NCI-H1930 (cell line): ENCODE measurements around the gene LRRC28.

Experiments
- DNase-seq, 2 experiments: peaks; one replicate each; lab custom pipeline; 2025; lab: John Stamatoyannopoulos, UW

Gene LRRC28

GRCh38 chr15:99249270-99249841 is 1.9 kb upstream of the LRRC28 start, which contains the start of gene TTC23:
TSS of gene TTC23 (minus strand) at chr15:99249581. CDS start at chr15:99228712, 20,869 bp downstream.
- no peak for DNase-seq

DNA sequence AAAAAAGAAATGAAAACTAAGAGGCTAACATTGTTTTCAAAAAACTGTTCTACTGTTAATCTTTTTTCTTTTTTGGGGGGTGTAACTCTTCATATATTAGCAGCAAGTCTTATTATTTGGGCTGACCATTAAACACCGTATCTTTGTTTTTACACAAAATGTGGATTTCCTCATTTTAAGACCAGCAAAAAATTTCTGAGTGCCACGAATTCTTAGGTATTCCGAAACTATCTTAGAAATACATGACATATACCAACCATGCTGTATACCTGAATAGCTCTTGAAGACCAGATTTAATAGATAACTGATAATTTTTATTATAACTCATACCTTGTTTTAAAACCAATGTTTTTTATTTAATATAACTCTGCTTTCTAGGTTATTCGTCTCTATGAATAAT is 1.3 kb upstream of the LRRC28 start:
- DNase-seq = no peak

GRCh38 chr15:99250494-99250856 is 806 bp upstream of the LRRC28 start:
- DNase-seq = no peak

GRCh38 chr15:99252326-99252725 is 1.0 kb downstream of the LRRC28 start:
- no peak for DNase-seq

DNA sequence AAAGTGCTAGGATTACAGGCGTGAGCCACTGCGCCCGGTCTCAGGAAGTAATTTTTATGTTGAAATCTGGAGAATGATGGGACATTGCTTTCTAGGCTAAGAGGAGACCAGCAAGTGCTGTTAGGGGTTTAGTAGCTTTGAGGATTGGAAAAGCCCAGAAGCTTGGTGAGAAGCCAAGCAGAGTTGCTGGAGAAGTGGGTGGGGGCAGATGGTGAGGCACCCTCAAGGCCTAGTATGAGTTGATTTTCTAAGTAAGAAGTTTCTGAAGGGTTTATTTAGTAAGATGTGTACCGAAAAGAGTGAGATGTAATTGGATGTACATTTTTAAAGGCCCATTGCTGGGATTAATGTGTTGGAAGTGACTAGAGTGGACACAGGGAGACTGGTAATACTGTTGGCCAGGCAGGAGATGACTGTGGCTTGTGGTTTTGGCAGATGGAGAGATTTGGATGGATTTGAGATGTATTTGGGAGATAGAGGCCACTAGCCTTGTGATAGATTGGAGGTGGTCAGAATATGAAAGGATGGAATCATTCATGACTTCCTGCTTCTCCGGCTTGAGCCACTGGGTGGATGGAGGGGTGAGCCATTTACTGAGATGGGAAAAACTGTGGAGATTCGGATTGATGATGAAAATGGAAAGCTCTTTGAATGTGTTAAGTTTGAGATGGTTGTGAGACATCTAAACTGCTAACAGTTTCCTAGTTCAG is 2.3 kb downstream of the LRRC28 start:
- no peak for DNase-seq

DNA sequence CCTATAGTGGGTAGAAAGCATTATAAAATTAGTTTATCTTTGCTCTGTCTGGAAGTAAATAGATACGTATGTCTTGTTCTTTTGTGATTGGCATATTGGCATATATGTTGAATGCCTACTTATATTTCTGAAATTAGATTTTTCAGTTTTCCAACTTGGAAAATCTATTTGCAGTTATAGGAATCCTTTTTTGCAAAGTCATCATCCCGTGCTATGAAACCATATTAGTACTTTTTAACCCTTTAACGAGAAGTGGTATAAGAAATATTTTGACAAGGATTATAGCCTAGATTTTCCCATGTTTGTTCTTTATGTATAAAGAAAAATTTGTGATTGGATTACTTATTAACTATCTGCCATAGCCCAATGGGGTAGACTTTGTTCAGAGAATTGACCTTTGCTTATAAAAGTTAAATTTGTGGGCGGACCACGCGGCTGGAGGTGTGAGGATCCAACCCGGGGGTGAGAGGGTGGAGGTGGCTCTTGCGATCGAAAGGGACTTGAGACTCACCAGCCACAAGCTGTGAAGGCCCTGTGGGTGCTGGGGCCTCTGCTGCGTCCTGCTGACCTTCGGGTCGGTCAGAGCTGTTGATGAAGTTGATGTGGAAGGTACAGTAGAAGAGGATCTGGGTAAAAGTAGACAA is 5.9 kb downstream of the LRRC28 start:
- no peak for DNase-seq

GRCh38 chr15:99264125-99264524 is 12.8 kb downstream of the LRRC28 start:
- no peak for DNase-seq

- no peak for DNase-seq
Observed at GRCh38 chr15:99265541-99266070, 14.3 kb downstream of the LRRC28 start.

DNA sequence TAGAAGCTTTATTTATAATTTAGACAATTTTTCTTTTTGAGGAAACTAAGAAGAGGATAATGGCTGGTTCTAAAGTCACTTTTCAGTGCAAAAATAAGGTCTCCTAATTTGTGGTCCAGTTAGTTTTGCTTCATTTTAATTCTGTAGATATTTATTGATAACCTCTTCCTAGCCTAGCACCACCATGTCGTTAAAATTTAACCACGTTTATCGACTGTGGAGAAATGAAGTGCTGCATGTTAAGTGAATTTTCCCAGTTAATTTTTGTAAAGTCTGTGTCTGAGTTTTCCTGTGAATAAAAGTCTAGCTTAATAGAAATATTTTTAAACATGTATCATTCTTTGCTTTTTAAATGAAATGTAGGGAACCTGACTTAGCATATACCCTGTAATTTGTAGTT is 16.7 kb downstream of the LRRC28 start:
- no peak for DNase-seq

DNA sequence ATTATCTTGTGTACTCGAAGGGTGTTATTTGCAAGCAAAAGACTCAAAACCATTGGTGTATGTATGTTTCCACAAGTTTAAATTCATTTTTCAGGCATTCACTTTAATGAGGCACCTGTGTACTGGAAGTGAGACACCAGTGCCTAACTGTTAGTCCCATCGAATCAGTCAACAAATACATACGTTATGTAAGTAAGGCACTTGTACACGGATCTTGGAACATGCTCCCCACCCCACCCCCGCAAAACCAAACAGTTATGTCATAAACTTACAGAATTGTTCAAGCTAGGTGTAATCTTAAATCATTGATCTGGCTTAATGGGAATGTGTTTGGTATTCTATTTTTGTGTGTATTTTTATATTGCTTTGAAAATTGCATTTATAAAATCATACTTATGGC is 17.1 kb downstream of the LRRC28 start:
- no peak for DNase-seq

GRCh38 chr15:99273801-99274200 is 22.5 kb downstream of the LRRC28 start:
- DNase-seq = no peak

- DNase-seq = no peak
Observed at GRCh38 chr15:99275061-99275460, 23.8 kb downstream of the LRRC28 start.

GRCh38 chr15:99275525-99276128 is 24.3 kb downstream of the LRRC28 start:
- no peak for DNase-seq

DNA sequence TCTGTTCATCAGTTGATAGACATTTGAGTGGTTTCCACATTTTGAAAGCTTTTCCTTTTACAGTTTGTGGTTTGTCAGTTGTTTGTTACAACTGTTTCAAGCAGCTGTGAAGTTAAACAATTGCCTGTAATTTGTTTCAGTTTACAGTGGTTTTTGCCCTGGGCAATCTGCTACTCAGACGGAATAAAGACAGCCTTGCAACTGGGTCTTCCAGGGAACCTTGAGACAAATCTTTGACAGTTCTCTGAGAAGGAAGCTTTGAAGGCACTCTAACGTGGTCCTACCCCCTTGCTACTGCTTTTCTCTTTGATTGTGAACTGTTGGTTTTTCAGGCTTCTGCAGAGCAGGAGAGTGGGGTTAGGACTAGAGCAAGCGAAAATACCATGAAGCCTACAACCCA is 28.0 kb downstream of the LRRC28 start:
- DNase-seq = no peak

GRCh38 chr15:99279827-99280226 is 28.5 kb downstream of the LRRC28 start:
- no peak for DNase-seq

DNA sequence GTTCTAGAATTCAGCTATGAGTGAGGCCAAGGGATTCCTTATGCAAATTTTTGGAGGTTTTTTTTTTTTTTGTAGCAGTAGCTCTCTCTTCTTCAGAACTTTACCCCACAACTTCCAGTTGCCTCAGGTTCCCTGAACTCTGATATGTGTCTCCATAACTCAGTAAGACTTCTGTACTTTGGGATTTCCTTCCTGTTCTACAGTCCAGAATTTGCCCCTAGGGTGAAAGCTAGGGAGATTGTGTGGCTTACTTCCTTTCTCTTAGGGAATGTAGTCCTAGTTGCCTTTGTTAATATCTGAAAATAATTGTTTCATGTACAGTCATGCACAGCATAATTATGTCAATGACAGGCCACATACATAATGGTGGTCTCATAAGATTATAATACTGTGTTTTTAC is 30.8 kb downstream of the LRRC28 start:
- DNase-seq = no peak

GRCh38 chr15:99282586-99282985 is 31.3 kb downstream of the LRRC28 start:
- no peak for DNase-seq

GRCh38 chr15:99283717-99284116 is 32.4 kb downstream of the LRRC28 start:
- DNase-seq = no peak

DNA sequence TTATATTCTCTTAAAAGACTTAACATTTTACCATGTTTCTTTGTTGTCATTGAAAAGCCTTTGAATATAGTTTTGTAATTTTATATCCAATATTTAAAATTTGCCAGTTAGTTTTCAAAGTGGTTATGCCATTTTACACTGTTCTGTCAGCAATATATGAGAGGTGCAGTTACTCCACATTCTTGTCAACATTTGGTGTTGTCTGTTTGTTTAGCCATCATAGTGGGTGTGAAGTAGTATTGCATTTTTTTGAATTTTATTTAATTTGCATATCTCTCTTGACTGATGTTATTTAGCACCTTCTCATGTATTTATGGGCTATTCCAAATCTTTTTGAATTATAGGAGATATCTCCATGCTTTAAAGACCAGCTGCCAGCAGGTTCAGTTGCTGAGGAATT is 40.4 kb downstream of the LRRC28 start:
- DNase-seq = no peak

DNA sequence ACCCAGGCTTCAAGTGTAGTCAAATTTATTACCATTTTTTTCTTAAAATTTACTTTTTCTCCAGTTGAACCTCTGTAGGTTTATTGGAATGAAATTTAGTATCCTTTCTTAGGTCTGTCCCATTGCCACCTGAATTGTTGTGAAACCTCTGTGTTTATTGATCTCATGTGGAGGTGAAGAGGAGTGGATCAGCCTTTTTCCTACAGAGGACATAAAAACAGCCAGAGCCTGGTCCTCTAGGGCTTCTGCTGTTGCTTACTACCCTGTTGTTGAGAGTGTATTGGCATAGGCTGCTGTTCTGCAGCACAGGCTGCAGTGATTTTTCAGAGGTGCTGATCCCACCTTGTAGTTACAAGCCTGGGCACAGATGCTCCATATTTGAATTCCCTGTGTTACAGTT is 44.6 kb downstream of the LRRC28 start:
- DNase-seq = no peak

DNA sequence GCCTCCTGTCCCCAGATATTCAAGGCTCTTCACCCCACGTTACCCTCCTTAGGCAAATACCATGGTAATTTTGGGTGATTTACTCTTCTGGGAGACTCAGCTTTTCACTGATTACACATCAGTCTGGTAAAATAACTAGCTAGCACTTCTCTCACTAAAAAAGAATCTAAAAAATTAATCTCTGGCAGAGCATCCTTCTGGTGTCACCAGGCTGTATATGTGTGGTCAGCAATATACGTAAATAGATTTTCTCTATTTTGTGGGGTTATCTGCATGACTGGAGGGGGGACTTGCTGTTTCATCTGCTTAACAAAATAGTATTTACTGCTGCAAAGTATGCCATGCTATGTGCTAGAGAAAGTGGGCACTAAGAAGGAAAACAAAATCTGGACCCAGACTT is 45.1 kb downstream of the LRRC28 start:
- DNase-seq = no peak

DNA sequence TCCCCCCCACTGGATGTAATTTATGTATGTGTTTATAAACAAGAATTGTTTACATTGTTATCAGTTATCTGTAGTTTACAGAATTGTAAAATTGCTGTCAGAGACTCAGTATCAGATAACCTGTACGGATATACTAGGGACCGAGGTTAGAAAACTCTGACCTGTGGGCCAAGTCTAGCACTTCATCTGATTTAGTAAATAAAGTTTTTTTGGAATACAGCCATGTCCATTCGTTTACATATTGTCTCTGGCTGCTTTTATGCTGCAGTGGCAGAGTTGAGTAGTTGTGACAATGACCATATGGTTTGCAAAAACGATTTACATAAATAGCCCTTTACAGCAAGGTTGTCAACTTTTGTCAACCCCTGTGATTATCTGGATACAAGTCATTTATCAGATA is 52.6 kb downstream of the LRRC28 start:
- no peak for DNase-seq
